ENCODE measurements around the gene PGM1. TPM values are rescaled to one million over a fixed set of nuclear protein-coding genes. Genes with fewer than 3 reads are reported as not detected.

Gene PGM1
- total RNA-seq, 2 experiments from 2014 or later = 43.2 to 56.9 TPM

- DNase-seq (ENCODE audit: low spot score) = no peak
- Histone ChIP-seq H4K20me1 (ENCODE audit: insufficient read depth, low read length) (no peaks in the 10 kb centered on the region), H2AFZ (ENCODE audit: low read length) (no peak overlapping the region), H3K9me3 (ENCODE audit: low read length) (no peaks in the 10 kb centered on the region), H3K79me2 (ENCODE audit: insufficient read depth, low read depth, low read length) (no peaks in the 10 kb centered on the region), H3K36me3 (ENCODE audit: insufficient read depth, low read length) (no peaks in the 10 kb centered on the region), H3K27ac (ENCODE audit: low read depth, low read length, poor library complexity, severe bottlenecking) (no peak overlapping the region), H3K4me2 (ENCODE audit: low read length) (no peak overlapping the region), H3K4me1 (ENCODE audit: insufficient read depth, low read length, poor library complexity, severe bottlenecking) (no peaks in the 10 kb centered on the region), H3K9me2 (ENCODE audit: insufficient read depth, low read length) (no peaks in the 10 kb centered on the region), H3K4me3 (ENCODE audit: low read depth, low read length, poor library complexity, severe bottlenecking) (no peak overlapping the region)
- no TSS peak for BruUV-seq (replicated peaks)
- intact Hi-C loops (cut with micrococcal nuclease; ENCODE audit: unreplicated experiment) = no loop called here
- TF ChIP-seq EZH2phosphoT487 (IDR thresholded peaks at IDR 0.05; ENCODE audit: borderline replicate concordance, low read depth, low read length) = no peak
- no peak for TF ChIP-seq CTCF (conservative IDR thresholded peaks at IDR 0.05; ENCODE audit: low read length)
- POLR2A ChIA-PET = interaction anchor here (0.7 kb wide), 1 partner anchor 318 kb away, joined by 3 read pairs; no protein-coding TSS in a partner anchor
- CTCF ChIA-PET (ENCODE audit: unreplicated experiment) = no interaction called here
Observed at GRCh38 chr1:63602629-63603028, 9.4 kb downstream of the PGM1 start.

GRCh38 chr1:63603810-63604209 lies 10.6 kb downstream of the PGM1 start:
- no peaks in the 10 kb centered on the region for H3K36me3 ChIP-seq (ENCODE audit: insufficient read depth, low read length)
- H3K9me2 ChIP-seq (ENCODE audit: insufficient read depth, low read length) = no peaks in the 10 kb centered on the region
- intact Hi-C loops (cut with micrococcal nuclease; ENCODE audit: unreplicated experiment) = no loop called here
- H3K4me3 ChIP-seq (ENCODE audit: low read depth, low read length, poor library complexity, severe bottlenecking) = no peak overlapping the region
- H3K9me3 ChIP-seq (ENCODE audit: low read length) = no peaks in the 10 kb centered on the region
- H3K4me1 ChIP-seq (ENCODE audit: insufficient read depth, low read length, poor library complexity, severe bottlenecking) = no peaks in the 10 kb centered on the region
- no peak for DNase-seq (ENCODE audit: low spot score)
- H3K27ac ChIP-seq (ENCODE audit: low read depth, low read length, poor library complexity, severe bottlenecking) = no peak overlapping the region
- ChIA-PET CTCF (ENCODE audit: unreplicated experiment) (no interaction called here), POLR2A (no interaction called here)
- no peaks in the 10 kb centered on the region for H4K20me1 ChIP-seq (ENCODE audit: insufficient read depth, low read length)
- no peaks in the 10 kb centered on the region for H3K79me2 ChIP-seq (ENCODE audit: insufficient read depth, low read depth, low read length)
- TF ChIP-seq EZH2phosphoT487 (IDR thresholded peaks at IDR 0.05; ENCODE audit: borderline replicate concordance, low read depth, low read length) = no peak
- no peak for TF ChIP-seq CTCF (conservative IDR thresholded peaks at IDR 0.05; ENCODE audit: low read length)
- no TSS peak for BruUV-seq (replicated peaks)
- no peak overlapping the region for H2AFZ ChIP-seq (ENCODE audit: low read length)
- no peak overlapping the region for H3K4me2 ChIP-seq (ENCODE audit: low read length)

GRCh38 chr1:63607322-63607721 lies 14.1 kb downstream of the PGM1 start:
- H3K36me3 ChIP-seq (ENCODE audit: insufficient read depth, low read length) = no peaks in the 10 kb centered on the region

More at GRCh38 chr1:63607322-63607721, 14.1 kb downstream of the PGM1 start:
- H4K20me1 ChIP-seq (ENCODE audit: insufficient read depth, low read length) = no peaks in the 10 kb centered on the region
- no peaks in the 10 kb centered on the region for H3K79me2 ChIP-seq (ENCODE audit: insufficient read depth, low read depth, low read length)
- no peak overlapping the region for H3K4me3 ChIP-seq (ENCODE audit: low read depth, low read length, poor library complexity, severe bottlenecking)
- no peak for DNase-seq (ENCODE audit: low spot score)
- H3K9me3 ChIP-seq (ENCODE audit: low read length) = no peaks in the 10 kb centered on the region
- H3K27ac ChIP-seq (ENCODE audit: low read depth, low read length, poor library complexity, severe bottlenecking) = no peak overlapping the region
- no peak overlapping the region for H3K4me2 ChIP-seq (ENCODE audit: low read length)
- H3K4me1 ChIP-seq (ENCODE audit: insufficient read depth, low read length, poor library complexity, severe bottlenecking) = no peaks in the 10 kb centered on the region
- no peak overlapping the region for H2AFZ ChIP-seq (ENCODE audit: low read length)
- intact Hi-C loops (cut with micrococcal nuclease; ENCODE audit: unreplicated experiment) = no loop called here
- no peaks in the 10 kb centered on the region for H3K9me2 ChIP-seq (ENCODE audit: insufficient read depth, low read length)
- CTCF ChIA-PET (ENCODE audit: unreplicated experiment) = no interaction called here
- POLR2A ChIA-PET = interaction anchor here (1.1 kb wide), 1 partner anchor 12 kb away, joined by 3 read pairs; no protein-coding TSS in a partner anchor
- BruUV-seq (replicated peaks) = no TSS peak
- no peak for TF ChIP-seq CTCF (conservative IDR thresholded peaks at IDR 0.05; ENCODE audit: low read length)
- no peak for TF ChIP-seq EZH2phosphoT487 (IDR thresholded peaks at IDR 0.05; ENCODE audit: borderline replicate concordance, low read depth, low read length)
